Endodermal cell (in vitro differentiated cells): ENCODE data around the gene RUNX1. TPM values are rescaled to one million over a fixed set of nuclear protein-coding genes. Genes with fewer than 3 reads are reported as not detected.

Experiments used
- DNase-seq: peaks from one replicate; pipeline ENCODE4 v3.0.0-alpha.2; 2017
- H3K27ac ChIP-seq: 2 replicates; pipeline ENCODE4 v1.5.1; 2013; ENCODE audit warnings: mild to moderate bottlenecking, low read depth, low read length, moderate library complexity
- H3K27me3 ChIP-seq: 2 replicates; pipeline ENCODE4 v1.6.1; 2013; ENCODE audit warnings: mild to moderate bottlenecking, low read length, moderate library complexity; ENCODE audit not compliant: insufficient read depth, control insufficient read depth, poor library complexity, severe bottlenecking
- H3K36me3 ChIP-seq: 2 replicates; pipeline ENCODE4 v1.7.0; 2013; ENCODE audit warnings: mild to moderate bottlenecking, low read length, moderate library complexity; ENCODE audit not compliant: control insufficient read depth, insufficient read depth
- H3K4me1 ChIP-seq: one replicate; pipeline ENCODE4 v1.7.0; 2013; ENCODE audit warnings: low read length; ENCODE audit not compliant: control insufficient read depth, insufficient read depth
- H3K4me3 ChIP-seq: 2 replicates; pipeline ENCODE4 v1.5.1; 2013; ENCODE audit warnings: mild to moderate bottlenecking, low read length, moderate library complexity
- H3K9ac ChIP-seq: 2 replicates; pipeline ENCODE4 v1.6.1; 2013; ENCODE audit warnings: mild to moderate bottlenecking, low read length, moderate library complexity; ENCODE audit not compliant: poor library complexity, severe bottlenecking; ENCODE audit errors: extremely low read depth
- H3K9me3 ChIP-seq: 2 replicates; pipeline ENCODE4 v1.6.1; 2013; ENCODE audit warnings: mild to moderate bottlenecking, low read length, moderate library complexity; ENCODE audit not compliant: control insufficient read depth
- H3K27ac Mint-ChIP-seq: 2 replicates; pipeline ENCODE4 v1.8.0; 2020; ENCODE audit warnings: mixed read lengths
- H3K27me3 Mint-ChIP-seq: 2 replicates; pipeline ENCODE4 v1.8.0; 2021; ENCODE audit warnings: mild to moderate bottlenecking, mixed read lengths; ENCODE audit not compliant: insufficient read depth
- H3K36me3 Mint-ChIP-seq: 2 replicates; pipeline ENCODE4 v1.8.0; 2020; ENCODE audit warnings: low read depth, mixed read lengths
- H3K4me1 Mint-ChIP-seq: 2 replicates; pipeline ENCODE4 v1.8.0; 2020; ENCODE audit warnings: mixed read lengths
- H3K4me3 Mint-ChIP-seq: 2 replicates; pipeline ENCODE4 v1.8.0; 2020; ENCODE audit warnings: mild to moderate bottlenecking, moderate library complexity, mixed read lengths
- H3K9me3 Mint-ChIP-seq: 2 replicates; pipeline ENCODE4 v1.8.0; 2020; ENCODE audit warnings: mild to moderate bottlenecking, mixed read lengths
- CTCF ChIP-seq: fragments of 200-600 bp; sonication (generic); conservative IDR thresholded peaks from 2 replicates; pipeline ENCODE4 v1.5.0; 2021; ENCODE audit warnings: antibody characterized with exemption, mild to moderate bottlenecking
- WGBS, 2 experiments: methylation state at CpG; one replicate each; pipeline versions ENCODE4 v1.1.5 to v1.1.7; 2013; ENCODE audit warnings: missing lambda C conversion rate in 2 of 2, mixed read lengths in 1 of 2; ENCODE audit not compliant: insufficient coverage in 1 of 2, insufficient read length in 1 of 2; 5-methylcytosine and 5-hydroxymethylcytosine counted together
- total RNA-seq, 2 donors: library from RNA; stranded (reverse); fragmentation: NEBNext Ultra II Directional in 1 of 2; extraction: Animal tissue kit (Norgen Biotek cat#: 25700) in 1 of 2; gene quantifications; 2 replicates in 1 of 2; 3 replicates in 1 of 2; pipeline ENCODE4 v1.2.1, GENCODE V29; 2021

The RUNX1 gene
- total RNA-seq, 2 donors from 2014 or later, result 0.31 to 2.8 TPM

GRCh38 chr21:34887105-34887442 is 162.0 kb downstream of the RUNX1 start:
- 0 to 2% methylated on average over 1 to 13 of the region's 15 CpGs for WGBS, 2 experiments
- no peak for DNase-seq
- Histone ChIP-seq H3K9me3 (no peaks in the 10 kb centered on the region), H3K4me3 (peak overlapping the region; percentile 87), H3K9ac (no peak overlapping the region), H3K27me3 (peaks cover 67% of the 10 kb centered on the region), H3K4me1 (peaks cover 4% of the 10 kb centered on the region), H3K36me3 (no peaks in the 10 kb centered on the region), H3K27ac (no peak overlapping the region)
- peaks cover 26% of the 10 kb centered on the region for H3K4me1 Mint-ChIP-seq
- no peak overlapping the region for H3K27ac Mint-ChIP-seq
- H3K27me3 Mint-ChIP-seq, result peaks cover 74% of the 10 kb centered on the region
- peak overlapping the region; percentile 60 for H3K4me3 Mint-ChIP-seq
- H3K9me3 Mint-ChIP-seq, result no peaks in the 10 kb centered on the region
- no peaks in the 10 kb centered on the region for H3K36me3 Mint-ChIP-seq
- TF ChIP-seq CTCF, result no peak

GRCh38 chr21:34886240-34887104 is 162.6 kb downstream of the RUNX1 start:
- peak; percentile 79 for DNase-seq
- Histone ChIP-seq H3K9ac (peak overlapping the region; percentile 51), H3K27me3 (peaks cover 61% of the 10 kb centered on the region), H3K36me3 (no peaks in the 10 kb centered on the region), H3K27ac (no peak overlapping the region), H3K4me1 (peaks cover 4% of the 10 kb centered on the region), H3K4me3 (peak overlapping the region; percentile 87), H3K9me3 (no peaks in the 10 kb centered on the region)
- 0 to 1% methylated on average over 19 to 56 of the region's 56 CpGs for WGBS, 2 experiments
- Mint-ChIP-seq H3K4me1 (peaks cover 21% of the 10 kb centered on the region), H3K27me3 (peaks cover 68% of the 10 kb centered on the region), H3K36me3 (no peaks in the 10 kb centered on the region), H3K27ac (peak overlapping the region; percentile 78), H3K9me3 (no peaks in the 10 kb centered on the region), H3K4me3 (peak overlapping the region; percentile 60)
- TF ChIP-seq CTCF, result peak; percentile 13

DNA sequence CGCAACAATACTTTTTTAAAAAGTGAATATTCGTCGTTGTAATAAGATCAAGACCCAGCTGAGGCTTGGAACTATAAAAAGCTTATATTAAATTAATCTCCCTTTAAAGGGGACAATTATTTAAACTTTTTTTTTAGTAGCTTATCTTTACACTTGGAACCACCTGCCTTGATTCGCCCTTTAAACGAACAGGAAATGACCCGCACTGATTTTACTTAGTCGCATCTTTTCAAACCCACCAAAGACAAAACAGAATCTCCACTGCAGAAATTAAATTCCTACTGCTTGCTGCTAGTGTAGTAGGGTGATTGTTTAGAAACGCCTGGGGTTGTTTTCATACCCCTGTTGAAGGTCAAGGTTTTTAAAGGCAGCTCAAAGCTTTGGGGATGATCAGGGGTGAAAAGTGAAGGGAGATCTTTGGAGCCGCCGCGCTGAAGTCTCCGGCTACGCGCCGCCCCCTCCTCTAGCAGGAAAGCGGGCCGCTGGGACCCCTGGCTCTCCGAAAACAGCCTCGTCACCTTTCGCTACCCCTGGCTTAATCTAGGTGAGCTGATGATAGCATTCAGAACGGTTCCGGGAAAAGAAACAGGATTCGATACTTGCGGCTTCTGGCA is 163.4 kb downstream of the RUNX1 start:
- H3K27ac ChIP-seq, result no peak overlapping the region
- 0 to 6% methylated on average over 9 to 22 of the region's 24 CpGs for WGBS, 2 experiments
- H3K4me1 ChIP-seq, result peaks cover 4% of the 10 kb centered on the region
- peak overlapping the region; percentile 60 for H3K4me3 Mint-ChIP-seq
- H3K27me3 ChIP-seq, result peaks cover 53% of the 10 kb centered on the region
- no peaks in the 10 kb centered on the region for H3K36me3 ChIP-seq
- H3K27me3 Mint-ChIP-seq, result peaks cover 65% of the 10 kb centered on the region
- no peak for TF ChIP-seq CTCF
- no peaks in the 10 kb centered on the region for H3K9me3 Mint-ChIP-seq
- H3K27ac Mint-ChIP-seq, result peak overlapping the region; percentile 78
- peak overlapping the region; percentile 51 for H3K9ac ChIP-seq
- no peaks in the 10 kb centered on the region for H3K36me3 Mint-ChIP-seq
- peak; percentile 75 for DNase-seq
- peaks cover 18% of the 10 kb centered on the region for H3K4me1 Mint-ChIP-seq
- no peaks in the 10 kb centered on the region for H3K9me3 ChIP-seq
- peak overlapping the region; percentile 87 for H3K4me3 ChIP-seq
